Measurements from ENCODE around the gene PDIK1L. TPM values are rescaled to one million over a fixed set of nuclear protein-coding genes. Genes with fewer than 3 reads are reported as not detected.

PDIK1L gene
- total RNA-seq, 2 donors from 2014 or later: 7.1 to 7.3 TPM

GRCh38 chr1:26066857-26067256, 44.8 kb upstream of the PDIK1L start:
- H3K4me1 ChIP-seq (ENCODE audit: control insufficient read depth, insufficient read depth, low read length): peaks cover 5% of the 10 kb centered on the region
- 56 to 75% methylated on average over 1 to 4 of the region's 4 CpGs for WGBS, 2 experiments (ENCODE audit: insufficient coverage in 1 of 2, insufficient read length in 1 of 2)
- TF ChIP-seq CTCF (conservative IDR thresholded peaks at IDR 0.05): no peak
- no peak overlapping the region for H3K9ac ChIP-seq (ENCODE audit: extremely low read depth, low read length, poor library complexity, severe bottlenecking)
- H3K4me1 Mint-ChIP-seq: peaks cover 20% of the 10 kb centered on the region
- H3K4me3 Mint-ChIP-seq: no peak overlapping the region
- H3K36me3 Mint-ChIP-seq (ENCODE audit: low read depth): no peaks in the 10 kb centered on the region
- H3K27me3 ChIP-seq (ENCODE audit: control insufficient read depth, insufficient read depth, low read length, poor library complexity, severe bottlenecking): no peaks in the 10 kb centered on the region
- no peaks in the 10 kb centered on the region for H3K9me3 Mint-ChIP-seq
- no peaks in the 10 kb centered on the region for H3K27me3 Mint-ChIP-seq (ENCODE audit: insufficient read depth)
- peak overlapping the region; percentile 53 for H3K27ac Mint-ChIP-seq
- H3K4me3 ChIP-seq (ENCODE audit: low read length): no peak overlapping the region
- peak; percentile 76 for DNase-seq
- no peaks in the 10 kb centered on the region for H3K9me3 ChIP-seq (ENCODE audit: control insufficient read depth, low read length)
- H3K36me3 ChIP-seq (ENCODE audit: control insufficient read depth, insufficient read depth, low read length): no peaks in the 10 kb centered on the region
- no peak overlapping the region for H3K27ac ChIP-seq (ENCODE audit: low read depth, low read length)

GRCh38 chr1:26067432-26067911, 44.2 kb upstream of the PDIK1L start, which contains the start of gene TRIM63:
TRIM63 (minus strand) TSS chr1:26067630; CDS start chr1:26067494, 136 bp downstream.
- no peak within 1 kb of the TSS for H3K4me3 ChIP-seq (ENCODE audit: low read length)
- H3K9me3 ChIP-seq (ENCODE audit: control insufficient read depth, low read length): no peaks in the 10 kb centered on the region
- no peaks in the 10 kb centered on the region for H3K9me3 Mint-ChIP-seq
- H3K4me3 Mint-ChIP-seq: no peak within 1 kb of the TSS
- no peaks in the 10 kb centered on the region for H3K27me3 Mint-ChIP-seq (ENCODE audit: insufficient read depth)
- no peaks in the 10 kb centered on the region for H3K36me3 ChIP-seq (ENCODE audit: control insufficient read depth, insufficient read depth, low read length)
- no peak within 1 kb of the TSS for H3K27ac ChIP-seq (ENCODE audit: low read depth, low read length)
- H3K27ac Mint-ChIP-seq: peak within 1 kb of the TSS; percentile 53
- peaks cover 5% of the 10 kb centered on the region for H3K4me1 ChIP-seq (ENCODE audit: control insufficient read depth, insufficient read depth, low read length)
- DNase-seq: no peak
- 90% methylated on average over 9 of the region's 9 CpGs for WGBS, 2 experiments (ENCODE audit: insufficient coverage in 1 of 2, insufficient read length in 1 of 2)
- no peak within 1 kb of the TSS for H3K9ac ChIP-seq (ENCODE audit: extremely low read depth, low read length, poor library complexity, severe bottlenecking)
- no peaks in the 10 kb centered on the region for H3K27me3 ChIP-seq (ENCODE audit: control insufficient read depth, insufficient read depth, low read length, poor library complexity, severe bottlenecking)
- no peak for TF ChIP-seq CTCF (conservative IDR thresholded peaks at IDR 0.05)
- peaks cover 20% of the 10 kb centered on the region for H3K4me1 Mint-ChIP-seq
- no peaks in the 10 kb centered on the region for H3K36me3 Mint-ChIP-seq (ENCODE audit: low read depth)

GRCh38 chr1:26069941-26070295, 41.7 kb upstream of the PDIK1L start:
- DNase-seq: no peak
- Mint-ChIP-seq H3K4me1 (peaks cover 20% of the 10 kb centered on the region), H3K27me3 (ENCODE audit: insufficient read depth) (no peaks in the 10 kb centered on the region), H3K27ac (no peak overlapping the region), H3K4me3 (no peak overlapping the region), H3K36me3 (ENCODE audit: low read depth) (no peaks in the 10 kb centered on the region), H3K9me3 (no peaks in the 10 kb centered on the region)
- H3K9ac ChIP-seq (ENCODE audit: extremely low read depth, low read length, poor library complexity, severe bottlenecking): no peak overlapping the region
- no peak overlapping the region for H3K4me3 ChIP-seq (ENCODE audit: low read length)
- no peak for TF ChIP-seq CTCF (conservative IDR thresholded peaks at IDR 0.05)
- no peaks in the 10 kb centered on the region for H3K9me3 ChIP-seq (ENCODE audit: control insufficient read depth, low read length)
- H3K36me3 ChIP-seq (ENCODE audit: control insufficient read depth, insufficient read depth, low read length): no peaks in the 10 kb centered on the region
- no peaks in the 10 kb centered on the region for H3K27me3 ChIP-seq (ENCODE audit: control insufficient read depth, insufficient read depth, low read length, poor library complexity, severe bottlenecking)
- peaks cover 5% of the 10 kb centered on the region for H3K4me1 ChIP-seq (ENCODE audit: control insufficient read depth, insufficient read depth, low read length)
- WGBS, 2 experiments (ENCODE audit: insufficient coverage in 1 of 2, insufficient read length in 1 of 2): 86% methylated on average over 1 of the region's 1 CpG
- no peak overlapping the region for H3K27ac ChIP-seq (ENCODE audit: low read depth, low read length)

All from endodermal cell (in vitro differentiated cells).